Measurements from ENCODE around the gene METRN. TPM values are rescaled to one million over a fixed set of nuclear protein-coding genes. Genes with fewer than 3 reads are reported as not detected.

The METRN gene
- total and polyA plus RNA-seq, 2 of the 4 experiments (the other 2 are of a cell fraction), result 6.1 to 48.2 TPM

GRCh38 chr16:765488-765865 lies 50.6 kb downstream of the METRN start:
- no peak overlapping the region for H2BK20ac ChIP-seq (ENCODE audit: low read depth, low read length)
- H2AK9ac ChIP-seq (replicated peaks; ENCODE audit: low read depth, low read length, poor library complexity), result no peak overlapping the region
- no peak overlapping the region for H2AK5ac ChIP-seq (ENCODE audit: low read depth, low read length)
- CTCF ChIA-PET, result no interaction called here
- no peaks in the 10 kb centered on the region; the same call in 1 of the 2 replicates for H3K27me3 ChIP-seq (ENCODE audit: control insufficient read depth, insufficient read depth, low read length)
- H3K4me3 ChIP-seq (ENCODE audit: insufficient read depth, low read depth, low read length), result no peak overlapping the region
- no peak overlapping the region for H2AFZ ChIP-seq (replicated peaks; ENCODE audit: low read length, poor library complexity)
- H3K18ac ChIP-seq (ENCODE audit: low read depth, low read length), result no peak overlapping the region
- no peak for ATAC-seq (ENCODE audit: low read depth)
- H3K4ac ChIP-seq (ENCODE audit: low read depth, low read length), result no peak overlapping the region
- no peaks in the 10 kb centered on the region for H4K20me1 ChIP-seq (ENCODE audit: insufficient read depth, low read length)
- no peak overlapping the region for H2BK5ac ChIP-seq (ENCODE audit: low read depth, low read length, poor library complexity, severe bottlenecking)
- dilution Hi-C loops (cut with HindIII; ENCODE audit: low sequenced_read_pairs, unreplicated experiment), result no loop called here
- no peak overlapping the region for H4K8ac ChIP-seq (ENCODE audit: low read depth in 2 of 2, low read length in 2 of 2)
- no peaks in the 10 kb centered on the region for H3K79me1 ChIP-seq (ENCODE audit: low read depth in 1 of 2, low read length in 2 of 2)
- in situ Hi-C loops (cut with MboI; ENCODE audit: low sequenced_read_pairs), result no loop called here
- 91% methylated on average over 16 of the region's 29 CpGs; no CpG with 5 or more reads in 1 of the 2 experiments for WGBS, 2 experiments (ENCODE audit: extremely low coverage in 2 of 2, insufficient read length in 1 of 2)
- H3K23ac ChIP-seq (ENCODE audit: low read depth, low read length), result no peak overlapping the region
- no peak overlapping the region for H2BK15ac ChIP-seq (ENCODE audit: low read depth, low read length)
- no peaks in the 10 kb centered on the region for H3K9me3 ChIP-seq (ENCODE audit: control insufficient read depth, insufficient read depth, low read length)
- no peak overlapping the region for H3K56ac ChIP-seq (ENCODE audit: extremely low read depth, insufficient read depth, low read length)
- H3K14ac ChIP-seq (replicated peaks; ENCODE audit: low read depth, low read length), result no peak overlapping the region
- H4K5ac ChIP-seq (ENCODE audit: low read depth, low read length), result no peak overlapping the region
- intact Hi-C loops (cut with micrococcal nuclease), result no loop called here
- DNase-seq, result no peak
- no peak overlapping the region for H2BK120ac ChIP-seq (ENCODE audit: low read depth, low read length)
- H3K36me3 ChIP-seq (ENCODE audit: control insufficient read depth, insufficient read depth, low read length), result no peaks in the 10 kb centered on the region
- H3K27ac ChIP-seq (ENCODE audit: insufficient read depth, low read length), result no peak overlapping the region
- no TSS peak for BruUV-seq (replicated peaks)
- POLR2A ChIA-PET (ENCODE audit: unreplicated experiment), result no interaction called here
- H3K4me1 ChIP-seq (ENCODE audit: control insufficient read depth, insufficient read depth, low read length), result no peaks in the 10 kb centered on the region
- TF ChIP-seq RAD21 (IDR thresholded peaks at IDR 0.05; ENCODE audit: low read length) (no peak), USF2 (IDR thresholded peaks at IDR 0.05; ENCODE audit: low read depth, low read length) (no peak), CTCF (conservative IDR thresholded peaks at IDR 0.05; ENCODE audit: low read depth, low read length) (no peak), FOS (IDR thresholded peaks at IDR 0.05; ENCODE audit: low read depth, low read length) (no peak), MAZ (IDR thresholded peaks at IDR 0.05; ENCODE audit: borderline replicate concordance, low read depth, low read length) (no peak)
- H3K9ac ChIP-seq (ENCODE audit: low read depth, low read length), result no peak overlapping the region
- H3K9me1 ChIP-seq (ENCODE audit: insufficient read depth, low read length), result no peaks in the 10 kb centered on the region
- H4K91ac ChIP-seq (ENCODE audit: insufficient read depth, low read depth, low read length), result no peak overlapping the region
- H3K4me2 ChIP-seq (ENCODE audit: low read depth, low read length), result no peak overlapping the region
